HG03064 (cell line): Measurements from ENCODE around the gene LRCH3.
"Not testable (repeated sequence)": the region's sequence is repeated elsewhere in the genome, so short reads cannot be mapped to it uniquely, and the experiment has no call there.

Source experiments
- ATAC-seq: cut with Tn5 transposase; IDR thresholded peaks from one replicate; pipeline ENCODE4 v1.9.1; 2021; ENCODE audit warnings: low read depth; ENCODE audit not compliant: unreplicated experiment

Gene LRCH3

DNA sequence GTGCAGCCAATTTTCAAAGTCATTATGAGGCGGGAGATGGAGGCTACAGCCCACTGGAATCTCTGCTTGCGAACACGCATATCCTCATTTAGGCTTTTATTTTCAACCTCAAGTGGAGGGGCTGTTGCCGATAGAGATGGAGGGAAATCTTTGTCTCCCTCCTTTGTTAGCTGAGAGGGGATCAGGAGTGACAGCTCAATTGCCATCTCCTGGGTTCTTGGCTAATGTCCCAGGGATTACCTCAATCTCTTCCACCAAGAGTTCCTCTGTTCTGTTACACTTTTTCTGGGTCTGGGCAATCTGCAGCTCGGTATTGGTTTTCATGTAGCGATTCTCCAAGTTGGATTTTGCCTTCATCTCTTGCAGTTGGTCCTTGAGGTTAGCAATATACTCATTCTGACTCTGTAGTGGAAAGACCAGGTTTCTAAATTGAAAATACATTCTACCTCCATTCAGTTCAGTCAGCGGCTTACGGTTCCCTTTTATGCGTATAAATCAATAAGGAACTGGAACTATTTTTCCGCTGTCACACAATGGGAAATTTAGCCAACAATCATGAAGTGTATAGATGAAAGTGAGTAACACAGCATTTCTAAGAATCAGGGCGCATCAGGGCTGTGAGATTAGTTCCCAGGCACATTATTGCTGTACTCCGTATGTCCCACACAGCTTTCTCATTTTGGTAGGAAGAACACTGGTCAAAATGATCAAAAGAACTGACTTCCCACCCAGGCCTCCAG lies 122.8 kb downstream of the LRCH3 start:
- no peak for ATAC-seq

DNA sequence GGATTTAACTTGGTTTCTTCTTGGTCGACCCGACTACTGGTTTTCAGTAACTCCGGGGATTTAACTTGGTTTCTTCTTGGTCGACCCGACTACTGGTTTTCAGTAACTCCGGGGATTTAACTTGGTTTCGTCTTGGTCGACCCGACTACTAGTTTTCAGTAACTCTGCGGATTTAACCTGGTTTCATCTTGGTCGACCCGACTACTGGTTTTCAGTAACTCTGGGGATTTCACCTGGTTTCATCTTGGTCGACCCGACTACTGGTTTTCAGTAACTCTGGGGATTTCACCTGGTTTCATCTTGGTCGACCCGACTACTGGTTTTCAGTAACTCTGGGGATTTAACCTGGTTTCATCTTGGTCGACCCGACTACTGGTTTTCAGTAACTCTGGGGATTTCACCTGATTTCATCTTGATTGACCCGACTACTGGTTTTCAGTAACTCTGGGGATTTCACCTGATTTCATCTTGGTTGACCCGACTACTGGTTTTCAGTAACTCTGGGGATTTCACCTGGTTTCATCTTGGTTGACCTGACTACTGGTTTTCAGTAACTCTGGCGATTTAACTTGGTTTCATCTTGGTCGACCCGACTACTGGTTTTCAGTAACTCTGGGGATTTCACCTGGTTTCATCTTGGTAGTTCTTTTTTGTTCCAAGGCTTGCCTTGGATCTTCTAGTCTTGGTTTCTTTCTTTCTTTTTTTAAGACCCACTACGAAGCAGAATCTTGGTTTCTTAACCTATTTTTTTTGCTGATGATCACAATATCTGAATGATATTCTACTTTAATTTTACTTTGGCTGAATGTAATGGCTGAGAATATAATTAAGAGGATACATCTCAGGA lies 130.6 kb downstream of the LRCH3 start:
- ATAC-seq: not testable (repeated sequence)

GRCh38 chr3:197926418-197926817 lies 135.4 kb downstream of the LRCH3 start:
- no peak for ATAC-seq

DNA sequence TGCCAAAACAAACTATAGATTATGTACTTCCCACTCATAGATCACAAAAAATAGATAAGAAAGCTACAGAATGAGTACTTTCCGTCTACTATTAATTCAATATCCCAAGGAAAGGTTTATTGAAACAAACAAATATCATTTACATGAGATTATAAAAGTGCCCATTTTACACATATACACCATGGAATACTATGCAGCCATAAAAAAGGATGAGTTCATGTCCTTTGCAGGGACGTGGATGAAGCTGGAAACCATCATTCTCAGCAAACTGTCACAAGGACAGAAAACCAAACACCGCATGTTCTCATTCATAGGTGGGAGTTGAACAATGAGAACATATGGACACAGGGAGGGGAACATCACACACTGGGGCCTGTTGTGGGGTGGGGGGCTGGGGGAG lies 136.5 kb downstream of the LRCH3 start:
- ATAC-seq: not testable (repeated sequence)

DNA sequence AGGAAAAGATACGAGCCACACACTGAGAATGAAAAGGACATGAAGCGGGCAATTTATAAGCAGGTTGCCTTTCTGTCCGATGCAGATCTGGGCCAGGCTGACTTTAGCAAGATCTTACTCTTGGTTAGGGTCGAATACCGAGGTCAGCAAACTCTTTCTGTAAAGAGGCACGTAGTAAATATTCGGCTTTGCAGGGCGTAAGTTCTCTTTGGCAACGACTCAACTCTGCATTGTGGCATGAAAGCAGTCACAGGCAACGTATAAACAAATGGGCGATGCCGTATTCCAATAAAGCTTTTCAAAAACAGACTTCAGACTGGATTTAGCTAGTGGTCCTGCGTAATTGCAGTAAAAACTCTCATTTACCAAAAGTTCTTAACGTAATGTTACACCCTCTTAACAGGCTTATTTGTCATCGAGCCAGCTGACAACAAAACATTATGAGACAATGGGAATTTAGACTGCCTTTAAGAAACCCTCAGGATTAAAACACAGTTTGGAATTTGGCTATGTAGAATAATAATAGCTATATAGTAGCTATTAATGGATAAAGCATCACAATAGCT lies 145.8 kb downstream of the LRCH3 start:
- ATAC-seq: no peak
